NOMO-1 treated with dmso at 0.1 percent for 144 hours (cell line): ENCODE measurements around the gene IGLL5.
"Not testable (repeated sequence)": the region's sequence is repeated elsewhere in the genome, so short reads cannot be mapped to it uniquely, and the experiment has no call there.

Source experiments
- DNase-seq: peaks from one replicate; lab custom pipeline; 2025; ENCODE audit not compliant: unreplicated experiment; lab: John Stamatoyannopoulos, UW

Gene IGLL5

DNA sequence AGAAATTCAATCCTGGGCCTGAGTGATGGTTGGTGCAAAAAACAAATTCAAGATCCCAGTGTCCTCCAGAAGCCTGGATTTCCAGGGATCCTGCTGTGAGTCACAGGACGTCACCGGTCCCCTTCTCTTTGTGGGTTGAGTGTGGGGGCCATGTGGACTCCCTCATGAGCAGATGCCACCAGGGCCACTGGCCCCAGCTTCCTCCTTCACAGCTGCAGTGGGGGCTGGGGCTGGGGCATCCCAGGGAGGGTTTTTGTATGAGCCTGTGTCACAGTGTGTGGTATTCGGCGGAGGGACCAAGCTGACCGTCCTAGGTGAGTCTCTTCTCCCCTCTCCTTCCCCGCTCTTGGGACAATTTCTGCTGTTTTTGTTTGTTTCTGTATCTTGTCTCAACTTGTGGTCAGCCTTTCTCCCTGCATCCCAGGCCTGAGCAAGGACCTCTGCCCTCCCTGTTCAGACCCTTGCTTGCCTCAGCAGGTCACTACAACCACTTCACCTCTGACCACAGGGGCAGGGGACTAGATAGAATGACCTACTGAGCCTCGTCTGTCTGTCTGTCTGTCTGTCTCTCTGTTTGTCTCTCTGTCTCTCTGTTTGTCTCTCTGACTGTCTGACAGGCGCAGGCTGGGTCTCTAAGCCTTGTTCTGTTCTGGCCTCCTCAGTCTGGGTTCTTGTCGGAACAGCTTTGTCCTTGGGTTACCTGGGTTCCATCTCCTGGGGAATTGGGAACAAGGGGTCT lies 11.9 kb downstream of the IGLL5 start:
- not testable (repeated sequence) for DNase-seq

DNA sequence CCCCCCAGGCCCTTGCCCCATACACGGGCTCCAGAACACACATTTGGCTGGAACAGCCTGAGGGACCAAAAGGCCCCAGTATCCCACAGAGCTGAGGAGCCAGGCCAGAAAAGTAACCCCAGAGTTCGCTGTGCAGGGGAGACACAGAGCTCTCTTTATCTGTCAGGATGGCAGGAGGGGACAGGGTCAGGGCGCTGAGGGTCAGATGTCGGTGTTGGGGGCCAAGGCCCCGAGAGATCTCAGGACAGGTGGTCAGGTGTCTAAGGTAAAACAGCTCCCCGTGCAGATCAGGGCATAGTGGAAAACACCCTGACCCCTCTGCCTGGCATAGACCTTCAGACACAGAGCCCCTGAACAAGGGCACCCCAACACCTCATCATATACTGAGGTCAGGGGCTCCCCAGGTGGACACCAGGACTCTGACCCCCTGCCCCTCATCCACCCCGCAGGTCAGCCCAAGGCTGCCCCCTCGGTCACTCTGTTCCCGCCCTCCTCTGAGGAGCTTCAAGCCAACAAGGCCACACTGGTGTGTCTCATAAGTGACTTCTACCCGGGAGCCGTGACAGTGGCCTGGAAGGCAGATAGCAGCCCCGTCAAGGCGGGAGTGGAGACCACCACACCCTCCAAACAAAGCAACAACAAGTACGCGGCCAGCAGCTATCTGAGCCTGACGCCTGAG lies 13.1 kb downstream of the IGLL5 start:
- not testable (repeated sequence) for DNase-seq

DNA sequence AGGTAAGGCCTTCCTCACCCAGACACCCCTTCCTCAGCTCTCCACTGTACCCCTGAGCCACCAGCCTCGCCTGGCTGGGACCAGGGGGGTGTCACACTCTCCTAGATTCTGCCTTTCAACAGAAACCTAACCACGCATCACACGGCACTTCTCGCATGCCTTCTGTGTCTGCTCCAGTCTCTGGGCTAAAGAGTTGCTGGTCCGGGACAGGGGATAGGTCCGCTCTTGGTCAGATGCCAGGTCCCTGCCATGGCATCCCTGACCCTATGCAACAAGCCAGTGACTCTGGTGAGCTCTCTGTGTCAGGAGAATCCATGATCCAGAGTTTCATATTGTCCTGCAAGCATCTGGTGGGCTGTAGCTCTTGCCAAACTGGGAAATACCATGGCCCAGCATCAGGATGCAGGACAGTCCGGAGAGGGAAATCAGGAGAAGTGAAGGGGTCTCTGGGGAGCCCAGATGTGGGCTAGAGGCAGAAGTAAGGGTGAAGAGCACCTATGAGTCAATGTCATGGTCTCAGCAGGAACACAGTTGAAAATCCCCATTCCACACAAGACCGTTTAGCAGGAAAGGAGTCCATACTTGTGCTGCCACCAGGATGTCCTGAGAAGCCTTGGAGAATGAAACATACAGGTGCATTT lies 14.1 kb downstream of the IGLL5 start:
- DNase-seq: no peak

- no peak for DNase-seq
Measured at GRCh38 chr22:22902247-22903001, 14.8 kb downstream of the IGLL5 start.

GRCh38 chr22:22903355-22903777 lies 15.8 kb downstream of the IGLL5 start:
- DNase-seq: no peak

DNA sequence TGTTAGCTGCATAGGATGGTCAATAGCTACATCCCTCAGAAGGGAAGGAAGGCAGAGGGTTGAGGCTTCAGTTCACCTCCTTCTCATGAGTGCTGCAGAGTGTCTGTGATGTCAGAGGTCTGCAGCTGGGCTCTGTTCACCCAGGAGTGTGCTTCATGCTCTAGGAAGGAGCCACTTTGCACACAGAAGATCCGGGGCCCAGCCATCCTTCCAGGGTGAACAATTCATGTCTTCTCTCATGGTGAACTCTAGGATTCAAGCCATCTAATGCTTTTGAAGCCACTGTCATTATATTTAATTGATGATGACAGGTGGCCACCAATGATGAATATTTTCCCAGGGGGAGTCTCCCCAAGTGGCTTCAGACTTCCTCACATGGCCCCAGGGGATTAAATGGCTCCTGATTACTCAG lies 16.2 kb downstream of the IGLL5 start:
- DNase-seq: not testable (repeated sequence)

DNA sequence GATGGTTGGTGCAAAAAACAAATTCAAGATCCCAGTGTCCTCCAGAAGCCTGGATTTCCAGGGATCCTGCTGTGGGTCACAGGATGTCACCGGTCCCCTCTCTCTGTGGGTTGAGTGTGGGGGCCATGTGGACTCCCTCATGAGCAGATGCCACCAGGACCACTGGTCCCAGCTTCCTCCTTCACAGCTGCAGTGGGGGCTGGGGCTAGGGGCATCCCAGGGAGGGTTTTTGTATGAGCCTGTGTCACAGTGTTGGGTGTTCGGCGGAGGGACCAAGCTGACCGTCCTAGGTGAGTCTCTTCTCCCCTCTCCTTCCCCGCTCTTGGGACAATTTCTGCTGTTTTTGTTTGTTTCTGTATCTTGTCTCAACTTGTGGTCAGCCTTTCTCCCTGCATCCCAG lies 17.1 kb downstream of the IGLL5 start:
- not testable (repeated sequence) for DNase-seq

DNA sequence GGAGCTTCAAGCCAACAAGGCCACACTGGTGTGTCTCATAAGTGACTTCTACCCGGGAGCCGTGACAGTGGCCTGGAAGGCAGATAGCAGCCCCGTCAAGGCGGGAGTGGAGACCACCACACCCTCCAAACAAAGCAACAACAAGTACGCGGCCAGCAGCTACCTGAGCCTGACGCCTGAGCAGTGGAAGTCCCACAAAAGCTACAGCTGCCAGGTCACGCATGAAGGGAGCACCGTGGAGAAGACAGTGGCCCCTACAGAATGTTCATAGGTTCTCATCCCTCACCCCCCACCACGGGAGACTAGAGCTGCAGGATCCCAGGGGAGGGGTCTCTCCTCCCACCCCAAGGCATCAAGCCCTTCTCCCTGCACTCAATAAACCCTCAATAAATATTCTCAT lies 18.8 kb downstream of the IGLL5 start:
- DNase-seq: not testable (repeated sequence)

DNA sequence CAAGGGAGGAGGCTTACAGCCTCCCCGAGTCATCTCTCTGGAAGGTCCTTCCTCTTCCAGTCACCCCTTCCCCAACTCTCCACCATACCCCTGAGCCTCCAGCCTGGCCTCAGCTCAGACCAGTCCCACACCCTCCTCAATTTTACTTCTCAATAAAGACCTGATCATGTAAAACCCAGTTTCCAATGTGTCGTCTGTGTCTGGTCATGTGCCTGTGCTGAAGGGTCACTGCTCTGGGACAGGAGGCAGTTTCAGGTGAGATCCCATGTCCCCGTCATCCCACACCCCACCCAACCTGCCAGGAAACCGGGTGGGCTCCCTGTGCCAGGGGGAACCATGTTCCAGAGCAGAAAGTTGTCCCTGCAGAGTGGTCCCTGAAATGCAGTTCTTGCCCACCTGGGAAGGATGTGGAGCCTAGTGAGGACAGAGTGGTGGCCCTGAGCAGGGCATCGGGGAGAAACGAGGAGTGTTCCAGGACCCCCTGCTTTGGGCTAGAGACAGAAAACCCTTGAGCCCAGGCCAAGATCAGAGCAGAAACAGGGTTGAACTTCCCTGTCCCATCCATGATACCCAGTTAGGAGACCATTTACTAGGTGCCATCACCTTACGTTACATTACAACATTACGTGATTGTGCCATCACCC lies 19.4 kb downstream of the IGLL5 start:
- no peak for DNase-seq

- DNase-seq: no peak
Measured at GRCh38 chr22:22907551-22908494, 20.2 kb downstream of the IGLL5 start.

DNA sequence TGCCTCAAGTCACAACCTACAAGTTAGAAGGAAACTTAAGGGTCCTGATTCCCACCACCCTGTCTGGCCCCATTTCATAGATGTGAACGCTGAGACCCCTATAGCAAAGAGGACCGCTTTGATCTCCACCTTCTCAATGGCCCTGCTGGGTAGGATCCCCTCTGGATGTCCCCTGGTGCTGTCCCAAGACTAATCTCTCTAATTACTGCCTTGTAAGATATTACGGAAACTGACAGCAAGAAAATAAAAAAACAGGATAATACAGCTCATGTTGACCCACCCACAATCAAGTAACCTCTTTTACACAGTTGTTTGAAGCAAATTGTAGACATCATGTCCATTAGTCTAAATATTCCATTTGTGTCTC lies 20.9 kb downstream of the IGLL5 start:
- DNase-seq: no peak

DNA sequence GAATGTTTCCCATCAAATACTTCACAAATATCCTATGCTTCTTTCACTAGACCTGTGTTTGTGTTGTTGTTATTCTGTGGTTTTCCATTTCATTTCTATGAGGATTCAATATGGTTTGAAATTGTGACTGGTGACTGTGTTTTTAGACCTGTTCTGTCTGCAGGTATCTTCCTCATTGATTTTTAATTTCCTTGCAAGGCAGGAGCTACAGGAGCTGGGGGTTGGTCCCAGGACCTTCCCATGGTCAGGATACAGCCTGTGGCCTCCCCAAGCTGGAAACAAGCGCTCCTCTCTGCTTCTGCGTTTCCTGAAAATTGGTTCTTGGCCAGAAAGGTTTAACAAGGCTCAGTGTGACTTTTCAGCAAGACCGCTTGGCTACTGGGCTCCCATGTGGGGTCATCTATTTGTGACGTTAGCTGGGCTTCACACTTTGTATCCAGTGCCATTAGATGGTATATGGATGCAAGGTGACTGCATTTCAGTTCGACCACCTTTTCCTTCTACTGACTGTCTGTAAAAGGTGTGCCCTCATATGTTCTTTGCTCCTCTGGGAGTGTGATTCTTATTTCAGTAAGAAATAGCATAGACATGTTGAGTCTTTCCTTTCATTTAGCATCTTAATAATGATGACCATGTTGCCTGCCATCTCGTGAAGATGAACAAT lies 21.5 kb downstream of the IGLL5 start:
- no peak for DNase-seq

- no peak for DNase-seq
Measured at GRCh38 chr22:22909605-22910271, 22.1 kb downstream of the IGLL5 start.

DNA sequence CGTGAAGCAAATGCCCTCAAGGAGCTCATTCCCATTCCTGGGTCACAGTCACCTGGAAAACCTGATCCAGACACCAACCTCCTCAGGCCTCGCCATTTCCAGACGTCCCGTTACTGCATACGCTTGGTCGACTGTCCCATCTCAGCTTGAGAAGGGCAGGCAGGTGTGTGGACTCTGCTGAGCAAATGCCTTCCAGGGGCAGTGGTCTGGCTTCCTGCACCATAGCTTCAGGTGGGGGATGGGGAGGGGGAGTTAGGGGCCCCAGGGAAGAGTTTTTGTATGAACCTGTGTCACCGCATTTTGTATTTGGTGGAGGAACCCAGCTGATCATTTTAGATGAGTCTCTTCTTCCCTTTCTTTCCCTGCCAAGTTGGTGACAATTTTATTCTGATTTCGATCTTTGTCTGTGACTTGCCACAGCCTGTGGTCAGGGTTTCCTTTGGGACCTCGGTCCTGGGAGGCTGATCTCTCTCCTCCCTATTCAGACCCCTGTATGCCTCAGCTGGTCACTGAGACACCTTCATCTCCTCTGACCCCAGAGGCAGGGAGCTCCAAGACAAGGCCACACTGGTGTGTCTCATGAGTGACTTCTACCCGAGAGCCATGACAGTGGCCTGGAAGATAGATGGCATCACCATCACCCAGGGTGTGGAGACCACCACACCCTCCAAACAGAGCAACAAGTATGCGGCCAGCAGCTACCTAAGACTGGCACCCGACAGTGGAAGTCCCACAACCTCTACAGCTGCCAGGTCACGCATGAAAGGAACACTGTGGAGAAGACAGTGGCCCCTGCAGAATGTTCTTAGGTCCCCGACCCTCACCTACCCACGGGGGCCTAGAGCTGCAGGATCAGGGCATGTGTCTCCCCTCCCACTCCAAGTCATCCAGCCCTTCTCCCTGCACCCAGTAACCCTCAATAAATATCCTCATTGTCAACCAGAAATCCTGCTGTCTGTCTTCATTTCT lies 22.9 kb downstream of the IGLL5 start:
- no peak for DNase-seq

- DNase-seq: no peak
Measured at GRCh38 chr22:22911327-22912134, 23.9 kb downstream of the IGLL5 start.

GRCh38 chr22:22912135-22912987 lies 24.7 kb downstream of the IGLL5 start:
- no peak for DNase-seq
